Stimulated activated CD4-positive, alpha-beta T cell treated with anti-CD3 and anti-CD28 coated beads, Interleukin-1b, Interleukin-23, amount 100 ng/mL, for 48 hours (primary cell): ENCODE measurements around the gene MAGI3.
"Not testable (repeated sequence)": the region's sequence is repeated elsewhere in the genome, so short reads cannot be mapped to it uniquely, and the experiment has no call there.

Experiments used
- DNase-seq: peaks from one replicate; pipeline ENCODE4 v3.0.0-alpha.2; 2020

Gene MAGI3

DNA sequence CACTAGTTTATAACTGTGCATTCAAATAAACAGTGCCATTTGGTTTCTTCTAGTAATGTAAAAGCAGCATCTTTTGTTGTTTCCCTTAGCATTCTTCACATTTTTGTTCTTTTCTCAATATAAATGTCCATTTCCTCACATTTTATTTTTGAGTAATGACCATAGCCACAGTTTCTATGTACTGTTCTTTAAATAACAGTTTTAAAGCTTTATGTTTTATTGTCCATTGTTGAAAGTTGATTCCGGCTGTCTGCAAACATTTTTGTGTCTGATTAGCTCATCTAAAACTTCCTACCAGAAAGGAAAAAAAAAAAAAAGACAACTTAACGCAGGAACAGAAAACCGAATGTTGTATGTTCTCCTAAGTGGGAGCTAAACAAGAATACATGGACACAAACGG, 139.7 kb downstream of the MAGI3 start:
- DNase-seq = no peak

DNA sequence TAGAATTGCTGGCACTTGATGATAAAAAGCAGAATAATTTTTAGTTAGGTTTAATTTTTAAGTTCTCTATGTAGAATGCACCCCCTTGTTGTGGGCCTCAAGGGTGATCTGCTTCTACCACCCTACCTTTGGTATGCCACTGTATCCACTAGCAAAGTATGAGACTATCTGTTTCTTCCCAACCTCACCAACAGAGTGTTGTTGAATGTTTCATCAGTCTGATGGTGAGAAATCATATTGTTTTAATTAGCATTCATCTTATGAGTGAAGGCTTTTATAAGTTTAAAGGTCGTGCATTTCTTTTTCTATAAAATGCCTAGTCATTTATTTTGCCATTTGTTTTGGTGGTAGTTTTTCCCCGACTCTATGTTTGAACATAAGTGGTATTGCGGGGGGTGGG, 141.0 kb downstream of the MAGI3 start:
- no peak for DNase-seq

DNA sequence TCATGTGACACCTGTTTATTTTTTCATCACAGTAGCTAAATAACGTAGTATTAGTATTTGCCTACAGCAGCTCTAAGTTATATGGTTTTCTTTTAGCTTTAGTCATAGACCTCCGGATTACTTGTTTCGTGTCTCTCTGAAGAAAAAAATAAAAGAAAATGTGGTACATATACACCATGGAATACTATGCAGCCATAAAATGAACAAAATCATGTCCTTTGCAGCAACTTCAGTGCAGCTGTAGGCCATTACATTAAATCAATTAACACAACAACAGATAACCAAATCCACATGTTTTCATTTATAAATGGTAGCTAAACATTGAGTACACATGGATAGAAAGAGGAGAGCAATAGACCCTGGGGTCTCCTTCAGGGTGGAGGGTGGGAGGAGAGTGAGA, 142.7 kb downstream of the MAGI3 start:
- DNase-seq = no peak

DNA sequence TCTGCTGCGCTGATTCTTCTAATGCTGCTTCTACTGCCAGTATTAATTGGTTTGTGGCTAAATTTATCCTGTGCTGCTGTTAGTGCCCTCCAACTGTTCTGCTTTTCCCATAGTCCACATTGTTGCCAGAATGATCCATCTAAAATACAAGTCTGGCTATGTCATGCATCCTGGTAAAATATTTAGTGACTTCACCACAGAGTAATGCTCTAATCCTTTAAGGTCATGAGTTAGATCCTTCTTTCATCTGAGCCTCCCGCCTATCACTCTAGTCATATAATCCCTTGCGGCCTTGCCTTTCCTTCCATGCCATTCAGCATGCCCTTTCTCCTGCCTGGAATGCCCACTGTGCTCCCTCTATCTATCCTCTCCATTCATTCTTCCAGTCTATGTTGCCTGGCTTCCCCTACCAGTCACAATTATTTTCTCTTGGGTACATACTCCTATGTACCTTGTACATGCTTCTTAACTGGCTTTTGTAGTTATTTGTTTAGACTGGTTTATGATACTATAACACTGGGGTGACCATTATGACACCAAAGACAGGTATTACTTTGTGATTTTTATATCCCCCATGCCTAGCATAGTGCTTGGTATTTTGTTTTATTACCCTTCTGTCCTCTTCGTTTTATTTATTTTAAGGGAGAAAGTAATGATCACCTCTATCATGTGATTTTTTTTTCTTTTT, 144.0 kb downstream of the MAGI3 start:
- DNase-seq = no peak

DNA sequence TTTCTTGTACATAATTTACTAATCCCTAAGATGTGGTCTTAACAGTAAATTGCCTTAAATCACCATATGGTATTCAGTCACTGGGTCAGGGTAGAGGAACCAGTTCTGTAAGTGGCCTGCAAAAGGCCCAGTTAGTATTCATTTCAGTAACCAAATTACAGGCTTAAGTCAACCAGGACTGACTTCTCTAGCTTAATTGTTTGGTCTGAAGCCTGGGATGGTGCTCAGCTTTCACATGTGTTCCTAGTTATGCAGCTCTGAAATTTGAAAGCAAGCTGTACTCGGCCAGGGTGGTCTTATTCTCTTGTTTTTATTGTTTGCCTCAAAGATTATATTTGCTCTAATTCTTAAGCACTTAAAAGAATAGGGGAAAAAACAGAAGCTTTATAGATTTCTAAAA, 144.6 kb downstream of the MAGI3 start:
- DNase-seq = no peak

DNA sequence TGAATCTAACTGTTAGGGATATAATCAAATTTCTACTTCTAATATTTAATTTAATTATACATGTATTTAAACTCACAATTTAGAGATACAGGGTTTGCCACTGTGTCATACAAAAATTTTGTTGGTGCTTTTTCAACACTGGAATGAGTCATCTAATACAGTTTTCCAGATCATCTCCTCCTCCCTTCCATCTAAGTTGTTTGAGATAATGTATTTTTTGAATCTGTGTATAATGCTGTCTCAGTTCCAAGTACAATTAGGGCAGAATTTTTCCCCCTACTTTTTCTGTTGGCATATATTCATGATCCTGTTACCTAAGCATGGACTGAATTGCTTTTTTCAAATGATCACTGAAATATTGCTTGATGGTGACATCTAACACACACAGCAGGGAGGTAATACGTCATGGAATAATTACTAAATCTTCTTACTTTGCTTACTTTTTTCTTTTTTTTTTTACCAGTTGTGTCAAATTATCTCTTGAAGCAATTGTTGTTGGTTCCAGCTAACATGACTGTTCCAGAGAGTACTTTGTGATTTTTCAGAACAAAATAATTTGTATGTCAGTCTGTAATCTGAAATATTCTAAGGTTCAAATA, 146.0 kb downstream of the MAGI3 start:
- no peak for DNase-seq

DNA sequence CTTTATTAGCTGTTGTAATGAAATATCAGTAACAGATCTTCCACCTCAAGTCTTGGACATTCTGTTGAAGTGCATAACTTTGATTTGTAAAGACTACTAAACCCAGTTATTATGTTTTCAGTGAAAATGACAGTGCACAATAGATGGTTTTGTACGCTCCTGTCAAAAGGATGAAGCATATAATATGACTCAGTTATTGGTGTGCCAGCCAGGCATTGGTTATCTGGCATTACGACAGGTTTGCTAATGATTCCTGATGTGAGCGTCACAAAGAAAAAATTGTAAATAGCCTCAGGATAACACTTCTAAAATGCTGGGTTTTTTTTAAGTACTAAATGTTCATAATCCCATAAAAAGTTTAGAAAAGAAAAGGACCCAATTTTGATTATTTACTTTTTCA, 147.9 kb downstream of the MAGI3 start:
- no peak for DNase-seq

DNA sequence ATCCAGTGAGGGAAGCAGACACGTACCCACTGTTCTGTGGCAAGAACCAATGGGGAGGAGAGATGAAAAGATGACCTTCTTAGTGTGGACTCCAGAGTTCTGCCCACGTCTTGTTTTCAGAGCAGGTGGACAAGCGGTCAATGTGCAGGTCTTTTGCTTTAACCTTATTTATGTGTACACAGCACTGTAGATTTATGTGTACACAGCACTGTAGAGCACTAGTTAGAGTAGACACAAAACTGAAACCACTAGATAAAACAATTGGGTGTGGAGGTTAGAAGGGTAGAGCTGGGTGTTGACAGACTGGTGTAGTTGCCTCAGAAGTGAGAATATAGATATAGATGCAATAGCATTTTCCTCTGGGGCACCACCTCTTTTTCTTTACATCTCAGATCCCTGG, 150.0 kb downstream of the MAGI3 start:
- no peak for DNase-seq

DNA sequence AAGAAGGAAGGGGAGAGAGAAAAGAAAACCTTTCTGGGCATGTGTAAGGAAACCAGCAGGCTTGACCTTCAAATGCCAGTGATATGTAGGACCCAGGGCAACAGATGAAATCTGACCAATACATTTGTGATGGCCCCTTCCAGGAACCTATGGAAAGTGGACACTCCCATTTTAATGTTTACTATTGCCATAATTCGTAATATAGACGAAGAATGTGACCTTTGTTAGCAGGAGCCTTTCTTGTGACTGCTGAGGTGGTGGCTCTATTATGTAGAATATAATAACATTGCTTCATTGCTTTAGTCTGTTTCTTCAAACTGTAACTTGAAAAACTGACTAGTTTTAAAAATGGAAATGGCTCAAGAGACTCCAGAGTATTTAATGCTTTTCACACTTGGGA, 150.8 kb downstream of the MAGI3 start:
- no peak for DNase-seq

DNA sequence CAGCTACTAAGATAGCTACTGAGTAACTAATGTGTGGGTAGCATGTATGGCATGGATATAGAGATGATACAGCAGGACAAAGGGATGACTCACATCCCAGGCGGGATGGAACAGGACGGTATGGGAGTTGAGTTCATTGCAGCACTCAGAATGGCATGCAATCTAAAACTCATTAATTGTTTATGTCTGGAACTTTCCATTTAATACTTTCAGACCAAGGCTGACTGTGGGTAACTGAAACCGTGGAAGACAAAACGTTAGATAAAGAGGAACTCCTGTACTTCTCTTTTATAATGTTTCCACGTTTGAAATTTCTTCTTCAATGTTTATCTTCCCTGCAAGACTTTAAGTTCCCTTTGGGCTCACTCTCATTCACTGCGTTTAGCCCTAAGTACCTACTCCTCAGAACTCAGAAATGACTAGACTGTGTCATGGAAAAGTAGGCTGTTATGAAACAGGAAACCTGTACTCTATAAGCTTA, 151.9 kb downstream of the MAGI3 start:
- DNase-seq = no peak

DNA sequence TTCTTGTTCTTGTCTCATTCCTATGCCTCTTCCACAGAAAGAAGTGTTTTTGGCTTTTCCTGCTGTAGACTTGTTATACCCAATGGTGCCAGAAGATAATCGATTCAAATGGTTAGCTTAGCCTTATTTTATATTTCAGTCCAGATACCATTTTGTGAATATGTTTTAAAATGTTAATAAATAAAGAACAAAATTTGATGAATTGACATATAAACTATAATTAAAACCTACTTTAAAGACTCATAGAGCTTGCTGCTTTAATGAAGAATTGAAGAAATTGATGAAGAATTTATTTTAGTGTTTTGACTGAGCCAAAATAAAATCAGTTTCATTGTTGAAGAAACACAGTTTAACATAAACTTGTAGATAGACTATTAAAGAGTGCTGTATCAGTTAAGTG, 152.8 kb downstream of the MAGI3 start:
- no peak for DNase-seq

DNA sequence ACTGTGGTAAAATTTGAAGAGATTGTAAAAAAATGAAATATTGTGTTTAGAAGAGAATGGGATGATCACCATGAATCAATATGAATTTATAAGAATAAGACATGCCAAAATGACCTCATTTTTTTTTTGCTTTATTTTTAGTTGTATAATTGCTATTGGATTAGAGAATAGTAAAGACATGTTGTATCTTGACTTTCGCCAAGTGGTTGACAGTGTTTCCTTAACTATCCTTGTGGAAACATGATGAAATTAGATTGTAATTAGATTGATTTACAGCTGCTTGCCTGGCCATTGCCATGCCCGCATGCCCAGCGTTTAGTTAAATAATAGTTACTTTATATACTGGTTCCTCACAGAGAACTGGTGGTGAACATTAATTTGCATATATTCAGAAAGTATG, 154.9 kb downstream of the MAGI3 start:
- no peak for DNase-seq

DNA sequence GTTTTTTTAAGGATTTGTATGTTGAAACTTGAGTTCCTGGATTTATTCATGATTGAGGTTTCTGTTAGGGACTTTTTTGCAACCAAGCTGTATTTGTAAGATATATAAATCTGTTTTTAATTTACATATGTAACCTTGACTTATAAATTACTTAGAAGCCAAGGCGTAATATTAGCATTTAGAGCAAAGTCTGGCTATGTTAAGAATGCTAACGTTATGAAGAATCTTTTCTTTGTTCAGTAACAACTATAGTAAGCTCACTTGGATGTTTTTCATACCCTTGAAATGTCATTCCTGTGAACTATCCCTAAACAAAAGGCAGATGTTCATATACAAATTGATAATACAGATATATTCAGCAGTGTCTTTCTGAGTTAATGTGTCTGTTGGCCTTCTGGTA, 155.3 kb downstream of the MAGI3 start:
- no peak for DNase-seq

DNA sequence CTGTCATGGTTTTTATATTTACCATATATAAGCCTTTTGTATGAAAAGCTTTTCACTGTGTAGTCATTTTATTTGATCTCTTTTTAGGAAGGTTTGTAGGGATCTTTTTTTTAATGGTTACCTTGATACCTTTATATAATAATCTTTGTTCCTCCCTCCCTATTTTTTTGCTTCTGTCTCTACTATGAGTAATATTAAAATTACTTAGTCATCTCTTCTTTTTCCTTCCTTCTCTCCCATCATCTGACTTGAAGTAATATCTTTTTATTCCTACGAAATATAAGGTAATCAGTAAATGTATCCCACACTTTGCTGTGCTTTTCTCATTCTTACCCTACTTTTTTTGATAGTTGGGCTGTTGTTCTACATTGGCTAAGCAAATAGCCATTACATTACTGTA, 161.4 kb downstream of the MAGI3 start:
- no peak for DNase-seq

DNA sequence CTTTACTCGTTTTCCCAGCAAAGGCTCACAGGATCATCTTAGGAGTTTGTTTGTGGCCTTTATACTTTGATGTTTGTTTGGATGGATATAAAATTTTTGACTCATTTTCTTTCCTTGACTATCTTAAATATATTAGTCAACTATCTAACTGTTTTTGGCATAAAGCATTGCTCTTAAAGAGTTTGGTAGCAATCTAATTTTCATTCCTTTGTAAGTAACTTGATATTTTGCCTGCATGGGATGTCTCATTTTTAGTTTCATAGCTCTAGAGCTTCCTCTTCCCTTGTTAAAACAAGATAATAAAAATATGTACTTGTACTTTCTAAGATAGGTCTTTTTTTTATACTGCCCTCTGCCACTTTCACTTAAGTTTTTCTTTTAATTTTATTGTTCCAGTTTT, 161.9 kb downstream of the MAGI3 start:
- no peak for DNase-seq

DNA sequence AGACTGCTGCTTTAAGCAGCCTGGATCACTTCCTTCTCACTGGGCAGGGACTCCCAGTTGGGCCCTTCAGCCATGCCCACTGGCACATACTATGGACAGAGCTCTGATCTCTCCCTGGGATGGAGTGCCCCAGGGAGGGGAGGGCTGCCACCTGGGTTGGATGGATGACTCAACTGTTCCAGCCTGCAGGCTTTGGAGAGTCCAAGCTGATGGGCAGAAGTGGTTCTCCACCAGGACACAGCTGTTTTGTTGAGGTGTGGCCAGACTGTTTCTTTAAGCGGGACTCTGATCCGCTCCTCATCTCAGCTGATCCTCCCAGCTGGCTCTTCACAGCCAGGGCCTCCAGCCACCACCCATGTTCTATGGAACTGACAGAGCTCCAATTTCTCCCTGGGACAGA, 166.9 kb downstream of the MAGI3 start:
- no peak for DNase-seq

DNA sequence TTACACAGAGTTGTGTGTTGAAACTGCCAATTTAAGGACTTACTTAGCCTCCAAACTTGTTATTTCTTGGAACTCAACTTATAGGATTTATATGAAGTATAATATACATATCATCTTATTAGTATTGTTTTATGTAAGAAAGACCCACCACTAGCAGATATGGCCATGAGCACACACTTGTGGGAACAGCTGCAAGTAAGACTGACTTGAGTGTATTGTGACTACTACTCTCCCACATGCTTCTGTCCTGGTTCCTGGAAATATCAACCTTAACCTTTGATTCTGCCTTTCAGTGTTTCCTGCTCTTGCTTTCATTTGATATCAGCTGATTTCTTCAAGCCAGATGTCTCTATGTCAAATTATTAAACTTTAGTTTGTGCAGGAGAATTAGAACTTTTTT, 175.3 kb downstream of the MAGI3 start:
- no peak for DNase-seq

DNA sequence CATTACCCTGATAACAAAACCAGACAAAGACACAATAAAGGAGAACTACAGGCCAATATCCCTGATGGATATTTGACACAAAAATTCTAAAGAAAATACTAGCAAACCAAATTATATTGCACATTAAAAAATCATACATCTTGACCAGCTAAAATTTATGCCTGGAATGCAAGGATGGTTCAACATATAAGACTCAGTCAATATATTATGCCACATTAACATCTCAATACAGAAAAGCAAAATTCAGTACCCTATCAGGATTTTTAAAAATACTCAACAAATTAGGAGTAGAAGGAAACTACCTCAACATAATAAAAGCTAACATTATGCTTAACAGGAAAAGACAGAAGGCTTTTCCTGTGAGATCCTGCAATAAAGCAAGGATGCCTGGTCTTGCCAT, 177.1 kb downstream of the MAGI3 start:
- no peak for DNase-seq

DNA sequence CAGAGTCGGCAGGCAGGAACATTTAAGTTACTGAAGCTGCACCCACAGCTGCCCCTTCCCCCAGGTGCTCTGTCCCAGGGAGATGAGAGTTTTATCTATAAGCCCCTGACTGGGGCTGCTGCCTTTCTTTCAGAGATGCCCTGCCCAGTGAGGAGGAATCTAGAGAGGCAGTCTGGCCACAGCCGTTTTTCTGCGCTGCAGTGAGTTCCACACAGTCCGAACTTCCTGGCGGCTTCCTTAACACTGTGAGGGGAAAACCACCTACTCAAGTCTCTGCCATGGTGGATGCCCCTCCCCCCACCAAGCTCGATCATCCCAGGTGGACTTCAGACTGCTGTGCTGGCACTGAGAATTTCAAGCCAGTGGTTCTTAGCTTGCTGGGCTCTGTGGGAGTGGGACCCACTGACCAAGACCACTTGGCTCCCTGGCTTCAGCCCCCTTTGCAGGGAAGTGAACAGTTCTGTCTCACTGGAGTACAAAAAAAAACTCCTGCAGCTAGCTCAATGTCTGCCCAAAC, 185.5 kb downstream of the MAGI3 start:
- not testable (repeated sequence) for DNase-seq

DNA sequence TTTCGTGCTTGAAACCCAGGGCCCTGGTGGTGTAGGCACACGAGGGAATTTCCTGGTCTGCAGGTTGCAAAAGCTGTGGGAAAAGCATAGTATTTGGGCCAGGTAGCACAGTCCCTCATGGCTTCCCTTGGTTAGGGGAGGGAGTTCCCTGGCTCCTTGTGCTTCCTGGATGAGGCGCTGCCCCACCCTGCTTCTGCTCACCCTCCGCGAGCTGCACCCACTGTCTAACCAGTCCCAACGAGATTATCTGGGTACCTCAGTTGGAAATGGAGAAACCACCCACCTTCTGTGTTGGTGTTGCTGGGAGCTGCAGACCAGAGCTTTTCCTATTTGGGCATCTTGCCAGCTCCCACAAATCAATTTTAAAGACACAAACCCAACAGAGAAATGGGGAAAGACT, 186.0 kb downstream of the MAGI3 start:
- DNase-seq = no peak

DNA sequence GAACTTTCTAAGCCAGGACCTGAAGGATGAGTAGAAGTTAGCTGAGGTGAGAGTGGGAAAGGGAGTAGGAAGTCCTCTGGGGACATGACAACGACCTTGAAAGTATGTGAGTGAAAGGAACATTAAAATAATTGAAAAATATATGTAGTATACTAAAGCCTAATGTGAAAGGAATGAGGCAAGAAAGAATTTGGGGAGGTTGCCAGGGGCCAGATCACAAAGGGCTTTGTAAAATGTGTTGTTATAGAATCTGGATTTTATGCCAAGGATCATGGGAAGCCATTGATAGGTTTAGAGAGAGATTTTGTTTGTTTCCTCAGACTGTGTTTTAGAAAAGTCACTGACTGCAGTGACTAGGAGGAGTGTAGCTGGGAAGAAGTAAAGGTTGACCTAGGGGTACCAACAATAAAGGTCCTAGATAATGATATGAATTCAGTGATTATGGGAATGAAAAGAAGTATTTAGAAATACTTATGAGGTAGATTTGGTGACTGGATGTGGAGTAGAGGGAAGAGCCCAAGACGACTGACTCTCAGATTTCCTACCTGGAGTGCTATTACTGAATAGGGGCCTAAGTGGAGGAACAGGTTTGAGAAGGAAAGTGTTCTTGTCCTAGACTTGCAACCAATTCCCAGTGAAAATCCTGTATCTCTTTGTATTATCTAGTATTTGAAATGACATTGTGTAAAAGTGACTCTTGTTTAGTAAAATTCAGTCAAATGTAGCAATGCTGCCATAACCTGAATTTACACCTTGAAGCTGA, 189.1 kb downstream of the MAGI3 start:
- DNase-seq = no peak

DNA sequence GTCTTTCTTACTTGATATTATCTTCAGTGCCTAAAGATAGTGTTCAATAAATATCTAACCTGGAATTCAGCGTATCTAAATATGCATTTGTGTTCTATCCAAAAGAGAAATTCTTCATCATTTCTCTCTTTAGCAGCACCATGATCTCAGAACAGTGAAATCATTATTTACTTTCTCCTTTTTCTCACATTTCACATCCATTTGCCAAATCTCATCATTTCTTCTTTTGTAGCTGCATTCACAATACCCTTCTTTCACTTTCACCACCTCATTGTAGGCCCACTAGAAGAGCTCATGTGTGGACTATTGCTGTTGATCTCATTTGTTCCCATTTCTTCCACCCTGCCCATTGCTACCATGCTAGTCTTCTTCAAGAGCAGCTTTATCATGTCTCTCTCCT, 191.0 kb downstream of the MAGI3 start:
- DNase-seq = no peak

DNA sequence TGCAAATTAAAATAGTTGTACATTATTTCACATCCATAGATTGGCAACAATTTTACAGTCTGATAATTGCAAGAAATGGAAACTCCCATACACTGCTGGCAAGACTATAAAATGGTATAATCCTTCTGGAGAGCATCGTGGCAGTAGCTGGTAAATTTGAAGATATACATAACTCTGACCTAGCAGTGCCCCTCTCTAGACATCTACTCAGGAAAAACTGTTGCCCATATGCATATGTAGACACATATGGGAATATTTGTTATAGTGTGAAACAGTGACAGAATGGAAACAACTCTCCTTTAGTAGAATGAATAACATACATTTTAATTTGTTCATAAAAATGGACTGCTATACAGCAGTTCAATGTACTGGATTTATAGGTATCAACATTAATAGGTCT, 191.8 kb downstream of the MAGI3 start:
- DNase-seq = no peak

DNA sequence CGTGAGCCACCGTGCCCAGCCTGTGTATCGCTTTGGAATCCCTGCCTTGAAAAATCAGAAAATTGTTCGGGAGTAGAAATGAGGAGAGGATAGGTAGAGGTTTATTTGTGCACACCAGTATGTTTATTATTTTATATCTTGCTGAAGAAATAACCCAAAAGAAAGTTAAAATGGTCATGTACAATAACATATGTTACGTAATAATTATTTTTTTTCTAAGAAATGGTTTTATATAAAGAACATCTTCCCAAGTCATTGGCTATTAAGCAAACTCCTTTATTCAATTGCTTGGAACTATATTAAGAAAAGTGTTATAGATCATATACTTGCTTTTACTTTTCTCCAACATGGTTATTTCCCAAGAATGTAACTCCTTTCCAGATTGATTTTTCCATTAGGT, 197.2 kb downstream of the MAGI3 start:
- DNase-seq = no peak
